Esophagus squamous epithelium (tissue), 5 donors: Measurements from ENCODE around the gene BNIP1. TPM values are rescaled to one million over a fixed set of nuclear protein-coding genes. Genes with fewer than 3 reads are reported as not detected.

Experiments used
- DNase-seq: peaks from one replicate; lab custom pipeline; 2025; lab: John Stamatoyannopoulos, UW
- H3K27ac ChIP-seq, 4 donors: fragments of 200-600 bp; sonication (generic); one replicate each; pipeline ENCODE4 v1.5.1; 2016 to 2019; ENCODE audit warnings: mild to moderate bottlenecking in 1 of 4
- H3K27me3 ChIP-seq, 4 donors: fragments of 200-600 bp; sonication (generic); 1 replicate in 3 of 4; 2 replicates in 1 of 4; pipeline versions ENCODE4 v1.5.1 to v1.6.0; 2017 to 2021; ENCODE audit warnings: antibody characterized with exemption in 1 of 4
- H3K36me3 ChIP-seq, 3 donors: fragments of 200-600 bp; sonication (generic); one replicate each; pipeline ENCODE4 v1.5.1; 2016 to 2019
- H3K4me1 ChIP-seq, 3 donors: fragments of 200-600 bp; sonication (generic); one replicate each; pipeline ENCODE4 v1.5.1; 2017 to 2019
- H3K4me3 ChIP-seq, 4 donors: fragments of 200-600 bp; sonication (generic); 1 replicate in 3 of 4; 2 replicates in 1 of 4; pipeline ENCODE4 v1.5.1; 2016 to 2019; ENCODE audit warnings: mild to moderate bottlenecking in 2 of 4, moderate library complexity in 1 of 4
- H3K9me3 ChIP-seq, 3 donors: fragments of 200-600 bp; sonication (generic); one replicate each; pipeline ENCODE4 v1.5.1; 2016 to 2019
- CTCF ChIP-seq, 6 experiments: fragments of 450-650 bp in 4 of 6; fragments of 200-600 bp in 2 of 6; sonication (generic) in 2 of 6; IDR thresholded peaks; one replicate each; pipeline ENCODE4 v1.5.1; 2016 to 2019; ENCODE audit warnings: antibody characterized with exemption in 6 of 6, mild to moderate bottlenecking in 4 of 6, moderate library complexity in 4 of 6
- POLR2A ChIP-seq, 4 donors: fragments of 450-650 bp; IDR thresholded peaks; one replicate each; pipeline ENCODE4 v1.6.1; 2017; ENCODE audit warnings: antibody characterized with exemption in 4 of 4, mild to moderate bottlenecking in 4 of 4, moderate library complexity in 3 of 4
- WGBS, 2 donors: methylation state at CpG; one replicate each; pipeline ENCODE4 v1.1.5; 2018; 5-methylcytosine and 5-hydroxymethylcytosine counted together
- intact Hi-C: fragments of 100-400 bp; cut with DNase I; formaldehyde crosslinking; loops from one replicate; pipeline ENCODE4 v1.15.0; 2022
- total RNA-seq, 4 donors: library from RNA; depleted of rRNA; stranded (reverse); fragments of >200 nt; gene quantifications; one replicate each; pipeline ENCODE4 v1.1.0, GENCODE V29; 2016
- donor health status: DM: yes; HTN: yes; CAD: no.

Gene BNIP1
- total RNA-seq, 4 donors from 2014 or later, result 5.2 to 12.4 (median 11.2) TPM

GRCh38 chr5:173138707-173139106 is 5.6 kb upstream of the BNIP1 start:
- peaks cover 0 to 45% (median 0%) of the 10 kb centered on the region in 3 donors for H3K36me3 ChIP-seq
- 93 to 96% methylated on average over 3 of the region's 3 CpGs for WGBS, 2 donors
- TF ChIP-seq POLR2A (IDR thresholded peaks at IDR 0.05), result no peak
- no peak for TF ChIP-seq CTCF (IDR thresholded peaks at IDR 0.05)
- H3K4me3 ChIP-seq, result no peak overlapping the region
- no peaks in the 10 kb centered on the region for H3K9me3 ChIP-seq
- H3K27me3 ChIP-seq, result no peaks in the 10 kb centered on the region
- intact Hi-C loops, result no loop called here
- H3K4me1 ChIP-seq, result no peaks in the 10 kb centered on the region
- no peak for DNase-seq
- no peak overlapping the region for H3K27ac ChIP-seq

- Histone ChIP-seq H3K4me3 (no peak overlapping the region), H3K4me1 (peaks cover 0 to 6% (median 0%) of the 10 kb centered on the region in 3 donors), H3K36me3 (peaks cover 0 to 36% (median 0%) of the 10 kb centered on the region in 3 donors), H3K27me3 (no peaks in the 10 kb centered on the region), H3K27ac (no peak overlapping the region), H3K9me3 (no peaks in the 10 kb centered on the region)
- WGBS, 2 donors, result 100% methylated on average over 1 of the region's 1 CpG
- intact Hi-C loops, result loop anchor here (5.0 kb wide), 1 partner anchor 157 kb away; the partner anchor contains the start of gene ATP6V0E1
- no peak for DNase-seq
- TF ChIP-seq POLR2A (IDR thresholded peaks at IDR 0.05) (no peak), CTCF (IDR thresholded peaks at IDR 0.05) (no peak)
These were observed 4.7 kb upstream of the BNIP1 start for GRCh38 chr5:173139631-173140030.

GRCh38 chr5:173140769-173141168 is 3.6 kb upstream of the BNIP1 start:
- H3K36me3 ChIP-seq, result peaks cover 0 to 29% (median 0%) of the 10 kb centered on the region in 3 donors
- H3K4me3 ChIP-seq, result no peak overlapping the region
- intact Hi-C loops, result loop anchor here (5.0 kb wide), 1 partner anchor 158 kb away; the partner anchor contains the start of gene ATP6V0E1
- no peaks in the 10 kb centered on the region for H3K9me3 ChIP-seq
- no peak for DNase-seq
- WGBS, 2 donors, result 88 to 89% methylated on average over 4 of the region's 4 CpGs
- no peak for TF ChIP-seq POLR2A (IDR thresholded peaks at IDR 0.05)
- H3K27me3 ChIP-seq, result no peaks in the 10 kb centered on the region
- H3K4me1 ChIP-seq, result peaks cover 0 to 15% (median 4%) of the 10 kb centered on the region in 3 donors
- no peak overlapping the region for H3K27ac ChIP-seq

- peaks cover 0 to 15% (median 4%) of the 10 kb centered on the region in 3 donors for H3K4me1 ChIP-seq
- no peak for DNase-seq
- H3K9me3 ChIP-seq, result no peaks in the 10 kb centered on the region
- no peak overlapping the region for H3K27ac ChIP-seq
- peaks cover 0 to 30% (median 4%) of the 10 kb centered on the region in 3 donors for H3K36me3 ChIP-seq
- intact Hi-C loops, result loop anchor here (5.0 kb wide), 1 partner anchor 161 kb away; the partner anchor contains the start of gene ATP6V0E1
- no peaks in the 10 kb centered on the region for H3K27me3 ChIP-seq
- 87 to 89% methylated on average over 8 of the region's 8 CpGs for WGBS, 2 donors
- H3K4me3 ChIP-seq, result no peak overlapping the region
- no peak for TF ChIP-seq CTCF (IDR thresholded peaks at IDR 0.05)
- no peak for TF ChIP-seq POLR2A (IDR thresholded peaks at IDR 0.05)
These were observed 764 bp upstream of the BNIP1 start for GRCh38 chr5:173143567-173143966.

GRCh38 chr5:173148354-173148753 is 4.0 kb downstream of the BNIP1 start:
- intact Hi-C loops, result no loop called here
- Histone ChIP-seq H3K9me3 (no peaks in the 10 kb centered on the region), H3K4me3 (no peak overlapping the region), H3K27ac (no peak overlapping the region), H3K36me3 (peaks cover 0 to 62% (median 4%) of the 10 kb centered on the region in 3 donors), H3K27me3 (no peaks in the 10 kb centered on the region), H3K4me1 (peaks cover 0 to 15% (median 4%) of the 10 kb centered on the region in 3 donors)
- 36 to 78% methylated on average over 1 to 2 of the region's 2 CpGs for WGBS, 2 donors
- no peak for DNase-seq
- TF ChIP-seq CTCF (IDR thresholded peaks at IDR 0.05) (no peak), POLR2A (IDR thresholded peaks at IDR 0.05) (no peak)
